ENCODE measurements around the gene PCGF5. TPM values are rescaled to one million over a fixed set of nuclear protein-coding genes. Genes with fewer than 3 reads are reported as not detected.

The PCGF5 gene
- total and polyA plus RNA-seq, 9 of the 15 experiments (the other 6 are each of a cell fraction or from before 2014, with no cell fraction given) = 10.9 to 40.0 (median 20.3) TPM

DNA sequence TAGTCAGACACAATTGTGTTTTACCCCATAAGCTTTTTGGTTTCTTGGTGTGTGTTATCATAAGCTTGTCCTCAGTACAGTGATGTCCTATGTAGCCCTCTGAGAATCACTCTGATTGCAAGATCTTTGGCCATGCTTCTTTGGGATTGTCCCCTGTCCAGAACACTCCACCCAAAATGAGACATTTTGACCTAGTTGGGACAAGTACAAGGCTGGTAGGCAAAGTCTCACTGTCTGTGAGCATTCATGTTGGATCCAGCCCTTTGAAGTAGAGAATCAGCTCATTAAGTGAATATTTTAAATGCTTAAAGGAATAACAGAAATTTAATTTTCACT, 28.9 kb upstream of the PCGF5 start:
- no peaks in the 10 kb centered on the region for H4K20me1 ChIP-seq (replicated peaks; ENCODE audit: control insufficient read depth, insufficient read depth, low read length)
- DNase-seq (ENCODE audit: extremely low read depth in 1 of 4, low spot score in 3 of 4) (no peak), FAIRE-seq (peak; percentile 29), ATAC-seq (no peak)
- POLR2A ChIA-PET = interaction anchor here (0.7 to 1.2 kb wide), 2 partner anchors 9 to 28 kb away, joined by 3 to 4 read pairs; no protein-coding TSS in a partner anchor
- no peaks in the 10 kb centered on the region for H3K9me3 ChIP-seq (replicated peaks; ENCODE audit: control insufficient read depth, insufficient read depth, low read depth, low read length)
- no peak overlapping the region for H3K27ac ChIP-seq (ENCODE audit: extremely low read depth, low read depth, low read length)
- H3K9me1 ChIP-seq (ENCODE audit: control insufficient read depth, insufficient read depth, low read length) = peaks cover 3% of the 10 kb centered on the region
- H3K4me1 ChIP-seq (replicated peaks in 1 of 2; ENCODE audit: control insufficient read depth in 2 of 2, insufficient read depth in 2 of 2, low read length in 2 of 2) = peaks cover 0 to 10% of the 10 kb centered on the region in 2 experiments; a peak in 3 of 5 replicates
- in situ Hi-C loops (cut with MboI) (no loop called here), intact Hi-C loops (cut with micrococcal nuclease) (no loop called here)
- no peak overlapping the region for H3K4me3 ChIP-seq
- TF ChIP-seq PATZ1 (CRISPR knock-in tag; IDR thresholded peaks at IDR 0.05; ENCODE audit: borderline replicate concordance) (no peak), ZKSCAN8 (CRISPR knock-in tag; IDR thresholded peaks at IDR 0.05) (no peak), ZFX (CRISPR knock-in tag; IDR thresholded peaks at IDR 0.05) (no peak)
- CTCF ChIA-PET (ENCODE audit: low intra/inter-chr PET ratio) = no interaction called here
- no peaks in the 10 kb centered on the region for H3K27me3 ChIP-seq (ENCODE audit: control insufficient read depth in 2 of 2, insufficient read depth in 2 of 2, low read length in 2 of 2)
- no peak overlapping the region for H2AFZ ChIP-seq (ENCODE audit: low read depth, low read length)
- no peak overlapping the region for H3K4me2 ChIP-seq (ENCODE audit: insufficient read depth, low read length)
- no TSS peak for BruUV-seq (replicated peaks)
- peaks cover 14% of the 10 kb centered on the region; the same call in 2 of the 3 replicates for H3K79me2 ChIP-seq (ENCODE audit: control insufficient read depth, insufficient read depth, low read length)
- H3K36me3 ChIP-seq (ENCODE audit: control insufficient read depth, insufficient read depth, low read length) = no peaks in the 10 kb centered on the region
- no peak overlapping the region for H3K9ac ChIP-seq (ENCODE audit: insufficient read depth in 1 of 2, low read depth in 2 of 2, low read length in 2 of 2)
